Neural cell (in vitro differentiated cells): ENCODE measurements around the gene AGAP2. TPM values are rescaled to one million over a fixed set of nuclear protein-coding genes. Genes with fewer than 3 reads are reported as not detected.

Experiments used
- H2AFZ ChIP-seq: fragments of 200-600, 300-800 bp; sonication (generic), shearing (Covaris generic); 2 replicates; pipeline ENCODE4 v1.6.0; 2014; ENCODE audit warnings: low read depth, mild to moderate bottlenecking, antibody characterized with exemption, low read length, moderate library complexity
- H3F3A ChIP-seq: fragments of 200-600 bp; shearing (Covaris generic); 2 replicates; pipeline ENCODE4 v1.6.1; 2016; ENCODE audit warnings: mild to moderate bottlenecking, moderate library complexity, mixed read lengths, antibody characterized with exemption, low read length; ENCODE audit not compliant: insufficient read depth, poor library complexity, severe bottlenecking
- H3K27ac ChIP-seq: fragments of 200-600, 300-800 bp; sonication (generic), shearing (Covaris generic); 2 replicates; pipeline ENCODE4 v1.5.1; 2014; ENCODE audit warnings: mild to moderate bottlenecking, low read length, moderate library complexity
- H3K27me3 ChIP-seq: fragments of 300-800, 200-600 bp; sonication (generic), shearing (Covaris generic); 2 replicates; pipeline ENCODE4 v1.6.0; 2014; ENCODE audit warnings: mild to moderate bottlenecking, low read depth, low read length, moderate library complexity; ENCODE audit not compliant: insufficient read depth
- H3K36me3 ChIP-seq: fragments of 300-800, 200-600 bp; sonication (generic), shearing (Covaris generic); 2 replicates; pipeline ENCODE4 v1.5.1; 2014; ENCODE audit warnings: mild to moderate bottlenecking, antibody characterized with exemption, low read length, moderate library complexity; ENCODE audit not compliant: insufficient read depth
- H3K4me2 ChIP-seq: fragments of 300-800, 200-600 bp; sonication (generic), shearing (Covaris generic); 2 replicates; pipeline ENCODE4 v1.6.0; 2014; ENCODE audit warnings: mild to moderate bottlenecking, low read length
- H3K4me3 ChIP-seq: fragments of 300-800, 200-600 bp; sonication (generic), shearing (Covaris generic); 2 replicates; pipeline ENCODE4 v1.5.1; 2014; ENCODE audit warnings: mild to moderate bottlenecking, low read length, moderate library complexity
- H3K79me2 ChIP-seq: fragments of 200-600 bp; shearing (Covaris generic); replicated peaks from 2 replicates; pipeline ENCODE4 v1.6.0; 2014; ENCODE audit warnings: mild to moderate bottlenecking, low read length, moderate library complexity; ENCODE audit not compliant: insufficient read depth
- H3K9ac ChIP-seq: fragments of 300-800, 200-600 bp; sonication (generic), shearing (Covaris generic); 2 replicates; pipeline ENCODE4 v1.6.1; 2016; ENCODE audit warnings: mild to moderate bottlenecking, low read length, mixed read lengths
- H3K9me2 ChIP-seq: fragments of 200-600 bp; shearing (Covaris generic); 2 replicates; pipeline ENCODE4 v1.6.1; 2016; ENCODE audit warnings: mild to moderate bottlenecking, low read length, mixed read lengths; ENCODE audit not compliant: insufficient read depth
- H3K9me3 ChIP-seq: fragments of 200-600, 300-800 bp; sonication (generic), shearing (Covaris generic); 2 replicates; pipeline ENCODE4 v1.6.1; 2016; ENCODE audit warnings: mild to moderate bottlenecking, mixed run types, low read length, moderate library complexity, mixed read lengths
- H4K20me1 ChIP-seq: fragments of 200-600 bp; shearing (Covaris generic); 2 replicates; pipeline ENCODE4 v1.6.1; 2016; ENCODE audit warnings: mild to moderate bottlenecking, mixed run types; ENCODE audit not compliant: insufficient read depth
- EP300 ChIP-seq: fragments of 450-650 bp; conservative IDR thresholded peaks from 2 replicates; pipeline ENCODE4 v1.6.1; 2014; ENCODE audit warnings: antibody characterized with exemption, mild to moderate bottlenecking, moderate library complexity; ENCODE audit not compliant: poor library complexity, severe bottlenecking
- EZH2 ChIP-seq: fragments of 200-600, 300-800 bp; shearing (Covaris generic), sonication (generic); IDR thresholded peaks from 2 replicates; pipeline ENCODE4 v1.6.1; 2014; ENCODE audit warnings: antibody characterized with exemption, low read length, borderline replicate concordance, mild to moderate bottlenecking; ENCODE audit not compliant: insufficient read depth, poor library complexity, severe bottlenecking
- MXI1 ChIP-seq: fragments of 450-650 bp; conservative IDR thresholded peaks from 2 replicates; pipeline ENCODE4 v1.6.1; 2014; ENCODE audit warnings: antibody characterized with exemption, mild to moderate bottlenecking; ENCODE audit not compliant: poor library complexity, severe bottlenecking
- POLR2AphosphoS5 ChIP-seq: IDR thresholded peaks from 2 replicates; pipeline ENCODE4 v1.6.1; 2012
- RAD21 ChIP-seq: fragments of 450-650 bp; conservative IDR thresholded peaks from 2 replicates; pipeline ENCODE4 v1.6.1; 2014; ENCODE audit warnings: antibody characterized with exemption, mild to moderate bottlenecking, moderate library complexity
- SMC3 ChIP-seq: fragments of 450-650 bp; conservative IDR thresholded peaks from 2 replicates; pipeline ENCODE4 v1.6.1; 2014; ENCODE audit warnings: antibody characterized with exemption, mild to moderate bottlenecking, moderate library complexity; ENCODE audit not compliant: poor library complexity
- TAF1 ChIP-seq: IDR thresholded peaks from 2 replicates; pipeline ENCODE4 v1.6.1; 2012; ENCODE audit warnings: low read depth
- polyA minus RNA-seq: library from RNA; depleted of rRNA, polyadenylated mRNA; stranded (reverse); fragments of >200 nt; gene quantifications from 2 replicates; pipeline ENCODE4 v1.2.3, GENCODE V29; 2014
- polyA plus RNA-seq: library from polyadenylated mRNA; depleted of rRNA; stranded (reverse); fragments of >200 nt; gene quantifications from 2 replicates; pipeline ENCODE4 v1.2.3, GENCODE V29; 2014
- TF ChIP-seq, protein P1 (sequence below): IDR thresholded peaks from 2 replicates; pipeline ENCODE4 v1.6.1; 2012; ENCODE audit warnings: borderline replicate concordance
- TF ChIP-seq, protein P2 (sequence below): fragments of 450-650 bp; IDR thresholded peaks from 2 replicates; pipeline ENCODE4 v1.5.1; 2014; ENCODE audit warnings: antibody characterized with exemption, mild to moderate bottlenecking, moderate library complexity; ENCODE audit not compliant: poor library complexity, severe bottlenecking

The AGAP2 gene
- polyA plus RNA-seq, result 19.3 and 24.9 TPM in 2 replicates
- 33.6 and 34.3 TPM in 2 replicates for polyA minus RNA-seq

DNA sequence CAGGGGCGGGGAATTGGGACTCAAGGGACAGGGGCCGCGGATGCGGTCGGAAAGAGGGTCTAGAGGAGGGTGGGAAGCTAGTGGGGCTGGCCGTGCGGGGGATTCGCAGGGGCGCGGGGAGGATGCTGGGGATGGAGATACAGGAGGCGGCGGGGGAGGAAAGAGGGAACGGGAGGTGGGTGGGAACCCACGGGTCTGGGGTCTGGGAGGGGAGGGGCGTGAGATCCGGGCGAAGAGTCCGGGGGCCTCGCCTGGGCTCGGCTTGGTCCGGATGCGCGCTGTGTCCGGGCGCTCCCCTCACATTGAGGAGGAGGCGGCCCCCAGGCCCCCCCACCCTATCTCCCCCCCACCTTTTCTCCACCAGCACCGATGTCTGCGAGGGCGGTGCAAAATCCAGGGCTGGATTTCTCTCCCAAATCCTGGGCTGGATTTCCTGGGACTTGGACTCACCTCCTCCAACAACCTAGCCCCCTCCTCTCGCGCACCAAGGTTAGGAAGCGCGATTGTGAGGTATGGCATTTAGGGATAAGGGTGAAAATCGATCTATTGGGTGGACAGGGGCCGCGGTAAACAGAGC lies at the start of gene AGAP2:
Gene AGAP2 (minus strand): TSS at position 82 of the 577 bp plus-strand sequence. CDS start 496 bp downstream, outside the sequence.
- Histone ChIP-seq H3K9me3 (no peaks in the 10 kb centered on the region), H3K9ac (peak within 1 kb of the TSS; percentile 95), H3K36me3 (peaks cover 9% of the 10 kb centered on the region), H3K27ac (peak within 1 kb of the TSS; percentile 67), H3K4me2 (peak within 1 kb of the TSS; percentile 90), H4K20me1 (peaks cover 20% of the 10 kb centered on the region), H3K79me2 (no peaks in the 10 kb centered on the region), H3K4me3 (peak within 1 kb of the TSS; percentile 88), H3K27me3 (peaks cover 39% of the 10 kb centered on the region), H3K9me2 (no peaks in the 10 kb centered on the region), H2AFZ (peak within 1 kb of the TSS; percentile 71), H3F3A (no peaks in the 10 kb centered on the region)
- TF ChIP-seq RAD21, result no peak
- TF ChIP-seq EP300, result no peak
- no peak for TF ChIP-seq SMC3
- TF ChIP-seq MXI1, result no peak
- TF ChIP-seq, protein P1, sequence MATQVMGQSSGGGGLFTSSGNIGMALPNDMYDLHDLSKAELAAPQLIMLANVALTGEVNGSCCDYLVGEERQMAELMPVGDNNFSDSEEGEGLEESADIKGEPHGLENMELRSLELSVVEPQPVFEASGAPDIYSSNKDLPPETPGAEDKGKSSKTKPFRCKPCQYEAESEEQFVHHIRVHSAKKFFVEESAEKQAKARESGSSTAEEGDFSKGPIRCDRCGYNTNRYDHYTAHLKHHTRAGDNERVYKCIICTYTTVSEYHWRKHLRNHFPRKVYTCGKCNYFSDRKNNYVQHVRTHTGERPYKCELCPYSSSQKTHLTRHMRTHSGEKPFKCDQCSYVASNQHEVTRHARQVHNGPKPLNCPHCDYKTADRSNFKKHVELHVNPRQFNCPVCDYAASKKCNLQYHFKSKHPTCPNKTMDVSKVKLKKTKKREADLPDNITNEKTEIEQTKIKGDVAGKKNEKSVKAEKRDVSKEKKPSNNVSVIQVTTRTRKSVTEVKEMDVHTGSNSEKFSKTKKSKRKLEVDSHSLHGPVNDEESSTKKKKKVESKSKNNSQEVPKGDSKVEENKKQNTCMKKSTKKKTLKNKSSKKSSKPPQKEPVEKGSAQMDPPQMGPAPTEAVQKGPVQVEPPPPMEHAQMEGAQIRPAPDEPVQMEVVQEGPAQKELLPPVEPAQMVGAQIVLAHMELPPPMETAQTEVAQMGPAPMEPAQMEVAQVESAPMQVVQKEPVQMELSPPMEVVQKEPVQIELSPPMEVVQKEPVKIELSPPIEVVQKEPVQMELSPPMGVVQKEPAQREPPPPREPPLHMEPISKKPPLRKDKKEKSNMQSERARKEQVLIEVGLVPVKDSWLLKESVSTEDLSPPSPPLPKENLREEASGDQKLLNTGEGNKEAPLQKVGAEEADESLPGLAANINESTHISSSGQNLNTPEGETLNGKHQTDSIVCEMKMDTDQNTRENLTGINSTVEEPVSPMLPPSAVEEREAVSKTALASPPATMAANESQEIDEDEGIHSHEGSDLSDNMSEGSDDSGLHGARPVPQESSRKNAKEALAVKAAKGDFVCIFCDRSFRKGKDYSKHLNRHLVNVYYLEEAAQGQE, result peak; percentile 18
- peak; percentile 47 for TF ChIP-seq POLR2AphosphoS5

DNA sequence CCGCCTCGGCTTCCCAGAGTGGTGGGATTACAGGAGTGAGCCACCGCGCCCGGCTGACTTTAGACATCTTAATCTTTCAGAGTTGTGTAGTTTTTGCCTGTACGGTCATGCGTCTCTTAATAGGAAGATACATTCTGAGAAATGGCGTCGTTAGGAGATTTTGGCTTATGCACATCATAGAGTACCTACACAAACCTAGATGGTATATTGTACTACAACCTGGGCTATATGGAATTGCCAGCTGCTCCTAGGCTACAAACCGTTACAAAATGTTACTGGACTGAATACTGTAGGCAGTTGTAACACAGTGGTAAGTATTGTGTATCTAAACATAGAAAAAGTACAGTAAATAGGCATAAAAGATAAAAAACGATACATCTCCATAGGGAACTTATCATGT lies 45.3 kb upstream of the AGAP2 start:
- no peaks in the 10 kb centered on the region for H3K9me3 ChIP-seq
- TF ChIP-seq, protein P2, sequence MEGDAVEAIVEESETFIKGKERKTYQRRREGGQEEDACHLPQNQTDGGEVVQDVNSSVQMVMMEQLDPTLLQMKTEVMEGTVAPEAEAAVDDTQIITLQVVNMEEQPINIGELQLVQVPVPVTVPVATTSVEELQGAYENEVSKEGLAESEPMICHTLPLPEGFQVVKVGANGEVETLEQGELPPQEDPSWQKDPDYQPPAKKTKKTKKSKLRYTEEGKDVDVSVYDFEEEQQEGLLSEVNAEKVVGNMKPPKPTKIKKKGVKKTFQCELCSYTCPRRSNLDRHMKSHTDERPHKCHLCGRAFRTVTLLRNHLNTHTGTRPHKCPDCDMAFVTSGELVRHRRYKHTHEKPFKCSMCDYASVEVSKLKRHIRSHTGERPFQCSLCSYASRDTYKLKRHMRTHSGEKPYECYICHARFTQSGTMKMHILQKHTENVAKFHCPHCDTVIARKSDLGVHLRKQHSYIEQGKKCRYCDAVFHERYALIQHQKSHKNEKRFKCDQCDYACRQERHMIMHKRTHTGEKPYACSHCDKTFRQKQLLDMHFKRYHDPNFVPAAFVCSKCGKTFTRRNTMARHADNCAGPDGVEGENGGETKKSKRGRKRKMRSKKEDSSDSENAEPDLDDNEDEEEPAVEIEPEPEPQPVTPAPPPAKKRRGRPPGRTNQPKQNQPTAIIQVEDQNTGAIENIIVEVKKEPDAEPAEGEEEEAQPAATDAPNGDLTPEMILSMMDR, result no peak
- TF ChIP-seq TAF1 (no peak), MXI1 (no peak), POLR2AphosphoS5 (no peak), RAD21 (no peak), EZH2 (no peak), EP300 (no peak), SMC3 (no peak)
- TF ChIP-seq, protein P1, result no peak
- H3K27me3 ChIP-seq, result no peaks in the 10 kb centered on the region
- H4K20me1 ChIP-seq, result no peaks in the 10 kb centered on the region
- no peaks in the 10 kb centered on the region for H3F3A ChIP-seq
- H2AFZ ChIP-seq, result no peak overlapping the region
- no peak overlapping the region for H3K4me2 ChIP-seq
- no peaks in the 10 kb centered on the region for H3K36me3 ChIP-seq
- no peak overlapping the region for H3K27ac ChIP-seq
- H3K4me3 ChIP-seq, result no peak overlapping the region
- no peak overlapping the region for H3K9ac ChIP-seq
- peaks cover 10% of the 10 kb centered on the region for H3K79me2 ChIP-seq
- no peaks in the 10 kb centered on the region for H3K9me2 ChIP-seq
